ENCODE data around the gene RNF223. TPM values are rescaled to one million over a fixed set of nuclear protein-coding genes. Genes with fewer than 3 reads are reported as not detected.

RNF223 gene
- total and polyA plus RNA-seq, 2 of the 13 experiments (the other 11 are each of a cell fraction or from before 2014, with no cell fraction given): 0.03 TPM; not detected in 1

DNA sequence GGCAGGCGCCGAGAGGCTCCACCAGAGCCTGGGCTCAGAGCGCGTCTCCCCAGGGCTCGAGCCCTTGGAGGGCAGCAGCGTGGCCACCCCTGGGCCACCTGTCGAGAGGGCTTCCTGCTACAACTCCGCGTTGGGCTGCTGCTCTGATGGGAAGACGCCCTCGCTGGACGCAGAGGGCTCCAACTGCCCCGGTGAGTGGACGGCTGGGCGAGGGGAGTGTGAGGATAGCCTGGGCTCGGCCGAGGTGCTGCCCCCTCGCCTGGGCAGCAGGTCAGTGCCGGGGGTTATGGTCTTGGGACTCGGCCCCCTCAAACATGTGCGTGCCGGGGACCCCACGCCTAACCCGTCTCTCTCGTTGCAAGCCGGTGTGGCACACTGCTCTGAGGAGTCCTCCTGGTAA lies 27.3 kb downstream of the RNF223 start:
- Histone ChIP-seq H3K9ac (ENCODE audit: insufficient read depth, low read depth, low read length) (no peak overlapping the region), H3K27me3 (ENCODE audit: control insufficient read depth in 1 of 2, insufficient read depth in 2 of 2, low read length in 2 of 2) (no peaks in the 10 kb centered on the region), H3K79me2 (ENCODE audit: insufficient read depth, low read length) (no peaks in the 10 kb centered on the region), H2AFZ (ENCODE audit: low read length) (no peak overlapping the region), H3K4me3 (replicated peaks in 1 of 3; ENCODE audit: insufficient read depth in 1 of 3, low read depth in 2 of 3, low read length in 3 of 3) (no peak overlapping the region), H3K4me2 (ENCODE audit: low read depth, low read length) (no peak overlapping the region), H3K4me1 (ENCODE audit: insufficient read depth, low read length) (no peaks in the 10 kb centered on the region), H3K9me3 (ENCODE audit: low read length) (no peaks in the 10 kb centered on the region), H3K36me3 (replicated peaks in 1 of 2; ENCODE audit: control insufficient read depth in 1 of 2, insufficient read depth in 2 of 2, low read length in 2 of 2) (peaks cover 50 to 68% of the 10 kb centered on the region in 2 experiments; a peak in 4 of 5 replicates), H3K27ac (ENCODE audit: extremely low read length, insufficient read depth, low read length) (no peak overlapping the region), H4K20me1 (ENCODE audit: insufficient read depth, low read length) (no peaks in the 10 kb centered on the region)
- in situ Hi-C loops (cut with HindIII; ENCODE audit: extremely low pct_ligation_motif_present, low pct_unique_long_range_greater_than_20kb): no loop called here
- peak; percentile 46 for TF ChIP-seq AGO2 (optimal IDR thresholded peaks at IDR 0.05; ENCODE audit: low read depth, low read length)
- no peak for TF ChIP-seq RELA (CRISPR knock-in tag; IDR thresholded peaks at IDR 0.05)
- no peak for ATAC-seq
- intact Hi-C loops (cut with micrococcal nuclease; ENCODE audit: unreplicated experiment): no loop called here
- no peak for DNase-seq (ENCODE audit: low spot score)
- no TSS peak for BruUV-seq (replicated peaks)
- ChIA-PET POLR2A (no interaction called here), CTCF (ENCODE audit: low intra/inter-chr PET ratio, low total read pairs) (no interaction called here)
- 100% methylated on average over 13 of the region's 26 CpGs for WGBS (ENCODE audit: low lambda C conversion rate)
- no peak for FAIRE-seq

DNA sequence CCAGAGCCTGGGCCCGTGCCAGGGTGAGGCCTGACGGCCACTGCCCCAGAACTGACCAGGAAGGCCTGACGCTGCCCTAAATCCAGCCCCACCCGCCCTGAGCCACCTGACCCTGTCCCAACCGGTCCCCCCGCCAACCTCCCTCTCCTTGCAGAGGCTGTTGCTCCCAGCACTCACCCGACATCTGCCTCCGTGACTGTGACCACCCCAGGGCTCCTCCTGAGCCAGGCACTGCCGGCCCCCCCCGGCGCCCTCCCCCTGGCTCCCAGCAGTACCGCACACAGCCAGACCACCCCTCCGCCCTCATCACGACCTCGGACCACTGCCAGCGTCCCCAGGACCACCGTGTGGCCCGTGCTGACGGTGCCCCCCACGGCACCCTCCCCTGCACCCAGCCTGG lies 27.9 kb downstream of the RNF223 start:
- no peak overlapping the region for H3K4me2 ChIP-seq (ENCODE audit: low read depth, low read length)
- CTCF ChIA-PET (ENCODE audit: low intra/inter-chr PET ratio, low total read pairs): no interaction called here
- DNase-seq (ENCODE audit: low spot score) (no peak), ATAC-seq (no peak), FAIRE-seq (no peak)
- 96% methylated on average over 20 of the region's 20 CpGs for WGBS (ENCODE audit: low lambda C conversion rate)
- BruUV-seq (replicated peaks): TSS peak; percentile 42
- no peaks in the 10 kb centered on the region for H3K4me1 ChIP-seq (ENCODE audit: insufficient read depth, low read length)
- no peak overlapping the region for H3K27ac ChIP-seq (ENCODE audit: extremely low read length, insufficient read depth, low read length)
- H3K4me3 ChIP-seq (replicated peaks in 1 of 3; ENCODE audit: insufficient read depth in 1 of 3, low read depth in 2 of 3, low read length in 3 of 3): no peak overlapping the region
- H3K9ac ChIP-seq (ENCODE audit: insufficient read depth, low read depth, low read length): no peak overlapping the region
- intact Hi-C loops (cut with micrococcal nuclease; ENCODE audit: unreplicated experiment) (no loop called here), in situ Hi-C loops (cut with HindIII; ENCODE audit: extremely low pct_ligation_motif_present, low pct_unique_long_range_greater_than_20kb) (no loop called here)
- no peaks in the 10 kb centered on the region for H4K20me1 ChIP-seq (ENCODE audit: insufficient read depth, low read length)
- no peaks in the 10 kb centered on the region for H3K9me3 ChIP-seq (ENCODE audit: low read length)
- no peaks in the 10 kb centered on the region for H3K27me3 ChIP-seq (ENCODE audit: control insufficient read depth in 1 of 2, insufficient read depth in 2 of 2, low read length in 2 of 2)
- peaks cover 46 to 66% of the 10 kb centered on the region in 2 experiments; a peak in 4 of 5 replicates for H3K36me3 ChIP-seq (replicated peaks in 1 of 2; ENCODE audit: control insufficient read depth in 1 of 2, insufficient read depth in 2 of 2, low read length in 2 of 2)
- no peak overlapping the region for H2AFZ ChIP-seq (ENCODE audit: low read length)
- POLR2A ChIA-PET: no interaction called here
- no peaks in the 10 kb centered on the region for H3K79me2 ChIP-seq (ENCODE audit: insufficient read depth, low read length)
- TF ChIP-seq ZNF563 (CRISPR knock-in tag; IDR thresholded peaks at IDR 0.05) (no peak), ZFP62 (CRISPR knock-in tag; IDR thresholded peaks at IDR 0.05) (no peak), KMT2A (CRISPR knock-in tag; IDR thresholded peaks at IDR 0.05) (no peak), RORA (CRISPR knock-in tag; IDR thresholded peaks at IDR 0.05) (no peak), ZNF34 (CRISPR knock-in tag; IDR thresholded peaks at IDR 0.05; ENCODE audit: borderline replicate concordance) (no peak), ZNF883 (CRISPR knock-in tag; IDR thresholded peaks at IDR 0.05; ENCODE audit: not compliant biosample characterization) (no peak), NR2F6 (IDR thresholded peaks at IDR 0.05) (no peak), NR2F6 (CRISPR knock-in tag; IDR thresholded peaks at IDR 0.05) (no peak)
- TF ChIP-seq, protein P1, sequence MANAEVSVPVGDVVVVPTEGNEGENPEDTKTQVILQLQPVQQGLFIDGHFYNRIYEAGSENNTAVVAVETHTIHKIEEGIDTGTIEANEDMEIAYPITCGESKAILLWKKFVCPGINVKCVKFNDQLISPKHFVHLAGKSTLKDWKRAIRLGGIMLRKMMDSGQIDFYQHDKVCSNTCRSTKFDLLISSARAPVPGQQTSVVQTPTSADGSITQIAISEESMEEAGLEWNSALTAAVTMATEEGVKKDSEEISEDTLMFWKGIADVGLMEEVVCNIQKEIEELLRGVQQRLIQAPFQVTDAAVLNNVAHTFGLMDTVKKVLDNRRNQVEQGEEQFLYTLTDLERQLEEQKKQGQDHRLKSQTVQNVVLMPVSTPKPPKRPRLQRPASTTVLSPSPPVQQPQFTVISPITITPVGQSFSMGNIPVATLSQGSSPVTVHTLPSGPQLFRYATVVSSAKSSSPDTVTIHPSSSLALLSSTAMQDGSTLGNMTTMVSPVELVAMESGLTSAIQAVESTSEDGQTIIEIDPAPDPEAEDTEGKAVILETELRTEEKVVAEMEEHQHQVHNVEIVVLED (CRISPR knock-in tag; IDR thresholded peaks at IDR 0.05; ENCODE audit: borderline replicate concordance): no peak
- TF ChIP-seq, protein P2, sequence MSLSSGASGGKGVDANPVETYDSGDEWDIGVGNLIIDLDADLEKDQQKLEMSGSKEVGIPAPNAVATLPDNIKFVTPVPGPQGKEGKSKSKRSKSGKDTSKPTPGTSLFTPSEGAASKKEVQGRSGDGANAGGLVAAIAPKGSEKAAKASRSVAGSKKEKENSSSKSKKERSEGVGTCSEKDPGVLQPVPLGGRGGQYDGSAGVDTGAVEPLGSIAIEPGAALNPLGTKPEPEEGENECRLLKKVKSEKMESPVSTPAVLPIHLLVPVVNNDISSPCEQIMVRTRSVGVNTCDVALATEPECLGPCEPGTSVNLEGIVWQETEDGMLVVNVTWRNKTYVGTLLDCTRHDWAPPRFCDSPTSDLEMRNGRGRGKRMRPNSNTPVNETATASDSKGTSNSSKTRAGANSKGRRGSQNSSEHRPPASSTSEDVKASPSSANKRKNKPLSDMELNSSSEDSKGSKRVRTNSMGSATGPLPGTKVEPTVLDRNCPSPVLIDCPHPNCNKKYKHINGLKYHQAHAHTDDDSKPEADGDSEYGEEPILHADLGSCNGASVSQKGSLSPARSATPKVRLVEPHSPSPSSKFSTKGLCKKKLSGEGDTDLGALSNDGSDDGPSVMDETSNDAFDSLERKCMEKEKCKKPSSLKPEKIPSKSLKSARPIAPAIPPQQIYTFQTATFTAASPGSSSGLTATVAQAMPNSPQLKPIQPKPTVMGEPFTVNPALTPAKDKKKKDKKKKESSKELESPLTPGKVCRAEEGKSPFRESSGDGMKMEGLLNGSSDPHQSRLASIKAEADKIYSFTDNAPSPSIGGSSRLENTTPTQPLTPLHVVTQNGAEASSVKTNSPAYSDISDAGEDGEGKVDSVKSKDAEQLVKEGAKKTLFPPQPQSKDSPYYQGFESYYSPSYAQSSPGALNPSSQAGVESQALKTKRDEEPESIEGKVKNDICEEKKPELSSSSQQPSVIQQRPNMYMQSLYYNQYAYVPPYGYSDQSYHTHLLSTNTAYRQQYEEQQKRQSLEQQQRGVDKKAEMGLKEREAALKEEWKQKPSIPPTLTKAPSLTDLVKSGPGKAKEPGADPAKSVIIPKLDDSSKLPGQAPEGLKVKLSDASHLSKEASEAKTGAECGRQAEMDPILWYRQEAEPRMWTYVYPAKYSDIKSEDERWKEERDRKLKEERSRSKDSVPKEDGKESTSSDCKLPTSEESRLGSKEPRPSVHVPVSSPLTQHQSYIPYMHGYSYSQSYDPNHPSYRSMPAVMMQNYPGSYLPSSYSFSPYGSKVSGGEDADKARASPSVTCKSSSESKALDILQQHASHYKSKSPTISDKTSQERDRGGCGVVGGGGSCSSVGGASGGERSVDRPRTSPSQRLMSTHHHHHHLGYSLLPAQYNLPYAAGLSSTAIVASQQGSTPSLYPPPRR (CRISPR knock-in tag; IDR thresholded peaks at IDR 0.05; ENCODE audit: borderline replicate concordance): no peak

Data from HepG2 (cell line).